GM10266 (cell line): ENCODE data around the gene RRP12.

Experiments used
- DNase-seq: peaks from one replicate; pipeline ENCODE4 v3.0.0; 2012; ENCODE audit errors: extremely low spot score
- CTCF ChIP-seq: IDR thresholded peaks from 2 replicates; pipeline ENCODE4 v1.5.1; 2012; ENCODE audit warnings: mild to moderate bottlenecking, low read depth; ENCODE audit not compliant: control insufficient read depth, insufficient read depth; ENCODE audit errors: missing control alignments

The RRP12 gene

GRCh38 chr10:97367126-97367649 lies 34.0 kb downstream of the RRP12 start:
- no peak for TF ChIP-seq CTCF
- no peak for DNase-seq

GRCh38 chr10:97366572-97366971 lies 34.6 kb downstream of the RRP12 start:
- no peak for DNase-seq
- TF ChIP-seq CTCF, result no peak

- DNase-seq, result no peak
- TF ChIP-seq CTCF, result no peak
These were observed 35.3 kb downstream of the RRP12 start for GRCh38 chr10:97365761-97366351.

- no peak for TF ChIP-seq CTCF
- no peak for DNase-seq
These were observed 38.1 kb downstream of the RRP12 start for GRCh38 chr10:97363071-97363470.

- DNase-seq, result no peak
- TF ChIP-seq CTCF, result no peak
These were observed 38.7 kb downstream of the RRP12 start for GRCh38 chr10:97362310-97363033.

GRCh38 chr10:97361537-97361901 lies 39.6 kb downstream of the RRP12 start:
- no peak for TF ChIP-seq CTCF
- no peak for DNase-seq
